NCI-H2196 (cell line): ENCODE results near the gene PUSL1.

Source experiments
- DNase-seq: peaks from one replicate; lab custom pipeline; 2025; ENCODE audit not compliant: unreplicated experiment; lab: John Stamatoyannopoulos, UW

Gene PUSL1, protein sequence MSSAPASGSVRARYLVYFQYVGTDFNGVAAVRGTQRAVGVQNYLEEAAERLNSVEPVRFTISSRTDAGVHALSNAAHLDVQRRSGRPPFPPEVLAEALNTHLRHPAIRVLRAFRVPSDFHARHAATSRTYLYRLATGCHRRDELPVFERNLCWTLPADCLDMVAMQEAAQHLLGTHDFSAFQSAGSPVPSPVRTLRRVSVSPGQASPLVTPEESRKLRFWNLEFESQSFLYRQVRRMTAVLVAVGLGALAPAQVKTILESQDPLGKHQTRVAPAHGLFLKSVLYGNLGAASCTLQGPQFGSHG

GRCh38 chr1:1307923-1308755 lies at the start of gene PUSL1, which contains the start of gene ACAP3:
Gene PUSL1, plus strand, starts transcription at chr1:1308597. Its CDS starts 47 bp downstream, at chr1:1308644.
Gene ACAP3, minus strand, starts transcription at chr1:1307930. Its CDS starts 115 bp downstream, at chr1:1307815.
- peak; percentile 93 for DNase-seq

- DNase-seq: no peak
These were observed 49.3 kb upstream of the PUSL1 start for GRCh38 chr1:1259119-1259488.

DNA sequence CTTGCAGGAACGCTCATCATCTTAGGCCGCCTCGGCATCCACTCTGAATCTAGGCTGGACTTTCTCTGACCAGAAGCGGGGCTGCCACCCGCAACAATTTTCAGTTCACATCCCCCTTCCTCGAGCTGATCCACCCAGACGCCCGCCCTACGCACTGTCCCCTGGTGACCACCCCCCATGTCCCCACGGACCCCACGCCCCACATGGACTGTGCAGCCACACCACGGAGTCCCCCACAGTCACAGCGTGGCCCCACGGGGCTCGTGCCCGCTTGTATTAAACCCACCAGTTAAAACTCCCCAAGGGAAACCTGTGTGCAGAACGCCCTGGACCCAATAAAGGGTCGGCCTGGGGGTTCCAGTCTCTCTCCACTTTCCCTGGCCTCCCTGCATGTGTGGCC lies 48.9 kb upstream of the PUSL1 start:
- DNase-seq: no peak

DNA sequence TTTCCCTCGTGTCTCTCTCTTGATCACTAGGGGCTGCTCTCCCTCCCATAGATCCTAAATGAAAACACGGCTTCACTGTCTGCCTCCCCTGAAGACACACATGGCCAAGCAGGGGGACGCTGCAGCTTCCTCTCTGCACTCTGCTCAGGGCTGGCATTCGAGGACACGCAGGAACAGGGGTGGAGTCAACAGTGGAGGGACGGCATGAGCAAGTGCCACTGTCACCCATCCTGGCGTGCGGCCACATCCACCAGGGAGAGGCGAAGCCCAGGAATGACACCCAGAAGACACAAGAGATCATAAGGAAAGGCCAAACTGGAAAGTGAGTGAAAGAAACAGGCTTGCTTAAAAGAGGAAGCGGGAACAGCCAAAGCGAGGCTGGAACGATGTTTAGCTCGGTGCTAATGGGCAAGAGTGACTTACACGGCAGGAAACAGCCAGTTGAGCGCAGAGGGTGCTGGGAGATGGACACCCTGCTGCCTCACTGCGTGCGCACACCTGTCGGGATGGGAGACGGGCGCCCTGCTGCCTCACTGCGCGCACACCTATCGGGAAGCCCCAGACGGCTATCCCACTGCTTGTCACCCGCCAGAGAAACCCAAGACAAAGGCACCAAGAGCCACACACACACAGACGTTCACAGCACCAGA lies 48.3 kb upstream of the PUSL1 start:
- no peak for DNase-seq

DNA sequence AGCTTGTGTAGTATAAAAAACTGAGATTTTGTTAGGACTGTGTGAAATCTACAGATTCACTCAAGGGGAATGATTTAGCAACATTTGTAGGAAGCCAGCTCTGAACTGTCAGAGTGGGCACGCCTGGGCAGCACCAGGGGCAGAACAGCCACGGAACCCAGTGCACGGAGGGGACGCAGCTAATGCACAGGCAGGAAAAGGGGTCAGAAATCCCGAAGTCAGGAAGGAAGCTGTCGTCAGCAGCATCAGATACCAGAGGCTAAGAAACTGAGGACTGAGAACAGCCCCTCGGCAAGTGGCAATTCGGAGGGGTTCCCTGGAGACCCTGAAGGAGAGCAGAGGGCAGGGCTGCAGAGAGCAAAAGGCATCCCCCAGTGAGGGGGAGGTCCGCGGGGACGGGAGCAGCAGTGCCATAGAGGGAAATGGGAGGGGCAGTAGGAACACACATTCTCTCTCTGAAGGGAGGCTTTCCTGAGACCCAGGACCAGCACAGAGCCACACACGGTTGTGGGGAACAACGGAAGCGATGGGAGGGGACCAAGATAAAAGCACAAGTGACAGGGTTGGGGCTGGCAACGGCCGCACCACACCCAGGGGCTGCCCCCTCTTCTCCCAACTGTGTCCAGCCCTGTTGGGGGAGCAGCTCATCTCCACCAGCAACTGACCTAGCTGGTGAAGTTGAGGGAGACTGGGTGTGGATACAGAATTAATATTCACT lies 47.4 kb upstream of the PUSL1 start:
- no peak for DNase-seq

- no peak for DNase-seq
These were observed 46.3 kb upstream of the PUSL1 start for GRCh38 chr1:1262071-1262470.

- no peak for DNase-seq
These were observed 45.6 kb upstream of the PUSL1 start for GRCh38 chr1:1262758-1263157.

DNA sequence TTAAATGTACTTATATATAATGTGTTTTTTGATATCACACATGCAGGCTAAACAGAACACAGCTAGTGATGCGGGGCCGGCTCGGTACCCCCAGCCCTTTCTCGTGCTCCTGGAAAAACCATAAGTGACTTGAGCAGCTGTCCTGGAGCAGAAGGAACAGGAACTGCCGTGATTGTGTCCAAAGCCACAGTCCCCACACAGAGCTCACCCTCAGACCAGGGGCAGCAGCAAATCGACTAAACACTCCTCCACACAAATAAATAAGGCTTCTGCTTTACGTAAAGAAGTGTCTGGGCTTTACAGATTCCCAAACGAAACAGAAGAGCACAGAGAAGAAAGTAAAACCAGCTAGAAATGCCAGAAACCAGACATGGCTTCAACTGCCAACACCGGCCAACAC lies 44.4 kb upstream of the PUSL1 start:
- no peak for DNase-seq

- DNase-seq: no peak
These were observed 43.5 kb upstream of the PUSL1 start for GRCh38 chr1:1264868-1265272.

DNA sequence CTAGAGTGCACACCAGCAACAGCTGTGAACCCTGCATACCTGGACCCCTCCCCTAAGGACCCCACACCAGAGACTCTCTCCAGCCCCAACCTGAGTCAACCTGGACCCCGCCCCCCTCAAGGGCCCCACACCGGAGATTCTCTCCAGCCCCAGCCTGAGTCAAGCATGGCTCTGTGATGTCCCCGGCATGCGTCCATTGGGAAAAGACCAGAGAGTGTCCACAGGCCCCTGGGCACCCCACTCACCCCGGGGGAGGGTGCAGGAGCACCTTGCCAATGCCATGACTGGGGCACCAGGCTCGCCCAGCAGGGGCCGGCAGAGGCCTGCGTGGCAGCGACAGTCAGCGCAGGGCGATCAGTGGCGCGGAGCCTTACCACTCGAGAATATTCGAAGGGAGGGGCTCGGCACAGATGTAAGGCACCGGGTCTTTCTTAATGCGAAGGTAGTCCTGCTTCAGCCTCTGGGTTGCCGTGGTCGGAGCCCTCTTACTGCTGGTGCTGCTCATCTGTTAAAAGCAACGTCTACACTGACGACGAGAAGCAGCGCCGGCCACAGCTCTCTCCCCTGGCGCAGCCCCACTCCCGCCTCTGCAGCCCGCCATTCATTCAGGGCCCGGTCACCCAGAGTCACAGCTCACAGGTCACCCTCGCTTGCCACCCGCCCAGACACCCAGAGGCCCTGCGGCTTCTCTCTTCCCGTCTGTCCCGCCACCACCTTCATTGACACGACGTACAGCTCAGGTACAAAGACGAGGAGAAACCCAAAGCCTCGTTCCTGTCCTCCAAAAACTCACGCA lies 40.7 kb upstream of the PUSL1 start:
- DNase-seq: no peak

GRCh38 chr1:1268284-1268682 lies 40.1 kb upstream of the PUSL1 start:
- no peak for DNase-seq

DNA sequence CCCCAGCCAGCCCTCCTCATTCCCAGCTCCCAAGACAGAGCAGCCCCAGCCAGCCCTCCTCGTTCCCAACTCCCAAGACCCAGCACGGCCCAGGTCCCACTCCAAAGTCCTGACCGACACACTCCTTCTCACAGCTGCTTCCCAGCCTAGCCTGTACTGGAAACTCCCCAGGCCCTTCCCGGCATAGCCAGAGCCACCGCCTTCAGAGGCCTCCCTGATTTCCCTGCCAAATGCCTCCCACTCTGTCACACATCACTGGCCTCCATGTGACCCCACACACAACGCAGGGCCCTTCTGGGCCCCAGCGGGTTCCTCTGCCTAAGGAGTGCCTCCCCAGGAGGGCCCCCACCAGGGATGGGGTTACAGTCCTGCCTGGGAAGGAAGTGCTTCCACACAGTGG lies 37.6 kb upstream of the PUSL1 start:
- no peak for DNase-seq

GRCh38 chr1:1272341-1273208 lies 35.8 kb upstream of the PUSL1 start:
- DNase-seq: peak; percentile 31

DNA sequence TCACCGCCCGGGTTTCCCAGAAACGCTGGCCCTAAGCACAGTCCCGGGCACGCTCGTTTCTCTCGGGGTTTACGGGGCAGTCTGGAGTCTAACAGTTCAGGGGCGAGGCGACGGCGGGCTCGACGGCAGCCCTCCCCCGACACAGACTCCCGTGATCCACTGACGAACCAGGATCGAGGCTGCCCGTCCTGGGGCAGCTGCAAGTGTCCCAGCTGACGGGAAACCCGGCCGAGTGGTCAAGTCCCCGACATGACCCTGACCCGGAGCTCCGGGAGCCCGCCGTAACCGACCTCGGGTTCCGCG lies 35.2 kb upstream of the PUSL1 start:
- DNase-seq: no peak

DNA sequence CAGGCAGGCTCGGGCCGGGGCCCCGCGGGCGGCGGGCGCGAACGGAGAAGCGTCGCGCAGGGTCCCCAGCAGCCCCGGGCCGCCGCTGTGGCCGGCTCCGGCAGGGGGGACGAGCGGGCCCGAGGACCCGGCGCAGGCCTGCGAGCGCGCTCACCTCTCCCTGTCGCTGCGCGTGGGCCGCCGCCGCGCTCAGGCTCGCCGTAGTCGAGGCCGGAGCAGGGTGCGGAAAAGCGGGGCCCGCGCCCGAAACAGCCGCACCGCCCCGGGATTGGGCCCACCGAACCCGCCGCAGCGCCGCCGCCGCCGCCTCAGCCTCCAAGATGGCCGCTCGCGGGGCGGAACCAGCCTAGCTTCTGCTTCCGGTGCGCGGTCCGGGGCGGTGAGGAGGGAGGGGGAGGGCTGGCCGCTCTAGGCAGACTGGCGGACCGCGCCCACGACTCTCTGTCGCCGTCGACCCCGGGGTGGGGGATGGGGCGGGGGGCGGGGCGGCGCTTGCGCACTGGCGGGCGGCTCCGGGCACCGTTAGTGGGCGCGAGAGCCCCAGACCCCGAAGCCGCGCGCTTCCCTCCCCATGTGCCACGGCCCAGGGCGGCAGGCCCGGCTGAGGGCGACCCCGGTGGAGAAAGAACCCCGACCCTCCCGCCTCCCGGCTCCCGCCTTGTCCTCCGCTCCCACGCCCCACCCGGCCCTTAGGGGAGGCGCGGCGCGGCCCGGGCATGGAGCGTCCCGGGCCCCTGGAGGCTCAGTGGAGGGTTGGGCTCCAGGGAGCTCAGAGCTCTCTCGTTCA lies 34.7 kb upstream of the PUSL1 start, which contains the start of gene UBE2J2:
TSS of gene UBE2J2 (minus strand) at position 343 of the 787 bp plus-strand sequence. CDS start 5,862 bp downstream, outside the sequence.
- peak; percentile 85 for DNase-seq

GRCh38 chr1:1274299-1274930 lies 34.0 kb upstream of the PUSL1 start:
- no peak for DNase-seq

DNA sequence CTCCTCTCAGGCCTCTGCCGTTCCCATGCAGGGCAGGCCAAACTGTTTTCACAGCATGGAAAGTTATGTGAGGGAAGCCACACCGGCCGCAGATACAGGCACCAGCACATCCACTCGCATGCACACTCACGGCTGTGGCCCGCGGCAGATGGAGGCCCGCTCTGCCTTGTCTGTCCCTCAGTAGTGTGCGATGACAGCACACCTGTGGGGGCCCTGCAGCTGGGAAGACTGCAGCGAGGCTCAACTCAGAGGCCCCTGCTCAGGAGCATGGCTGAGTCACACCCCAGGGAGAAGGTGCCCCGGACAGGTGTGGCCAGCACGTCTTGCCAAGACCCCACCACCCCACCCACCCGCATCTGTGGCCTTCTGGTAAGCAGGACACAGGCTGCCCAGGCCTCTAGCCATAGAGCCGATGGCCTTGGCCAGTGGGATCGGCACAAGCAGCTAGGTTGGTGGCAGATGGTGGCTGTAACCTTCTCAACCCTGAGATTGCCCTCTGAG lies 33.4 kb upstream of the PUSL1 start:
- DNase-seq: no peak

GRCh38 chr1:1275836-1276235 lies 32.6 kb upstream of the PUSL1 start:
- DNase-seq: no peak
